Stomach (tissue), 4 donors: ENCODE results near the gene PTPRG.

Source experiments
- POLR2A ChIP-seq, 4 donors: fragments of 450-650 bp; IDR thresholded peaks; one replicate each; pipeline ENCODE4 v1.6.1; 2016; ENCODE audit warnings: antibody characterized with exemption in 4 of 4, control low read depth in 2 of 4, mild to moderate bottlenecking in 1 of 4, moderate library complexity in 1 of 4
- POLR2AphosphoS5 ChIP-seq, 3 donors: sonication (generic); formaldehyde crosslinking; IDR thresholded peaks; one replicate each; pipeline ENCODE4 v1.6.1; 2016; ENCODE audit warnings: antibody characterized with exemption in 3 of 3
- TF ChIP-seq, protein P1 (sequence below), 7 experiments: fragments of 450-650 bp in 4 of 7; fragments of 200-600 bp in 3 of 7; sonication (generic) in 3 of 7; IDR thresholded peaks; one replicate each; pipeline ENCODE4 v1.5.1; 2016 to 2019; ENCODE audit warnings: antibody characterized with exemption in 7 of 7, control low read depth in 2 of 7, mild to moderate bottlenecking in 1 of 7

DNA sequence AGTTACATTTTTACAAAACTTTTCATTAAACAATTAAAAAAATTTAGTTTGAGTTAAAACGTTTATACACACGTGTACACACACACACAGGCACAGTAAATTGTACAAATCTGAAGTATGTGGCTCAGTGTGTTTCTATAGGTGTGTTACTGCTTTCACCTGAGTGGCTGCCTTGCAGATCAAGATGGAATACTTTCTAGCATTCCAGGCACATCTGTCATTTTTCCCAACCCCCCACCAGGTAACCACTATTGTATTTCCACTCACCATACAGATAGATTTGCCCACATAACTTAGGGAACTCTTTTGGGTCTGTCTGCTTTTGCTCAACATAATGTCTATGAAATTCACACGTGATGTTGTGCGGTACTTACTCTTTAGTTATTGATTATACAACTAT is 141.1 kb downstream of the PTPRG start:
- no peak for TF ChIP-seq POLR2A (IDR thresholded peaks at IDR 0.05)
- TF ChIP-seq, protein P1, sequence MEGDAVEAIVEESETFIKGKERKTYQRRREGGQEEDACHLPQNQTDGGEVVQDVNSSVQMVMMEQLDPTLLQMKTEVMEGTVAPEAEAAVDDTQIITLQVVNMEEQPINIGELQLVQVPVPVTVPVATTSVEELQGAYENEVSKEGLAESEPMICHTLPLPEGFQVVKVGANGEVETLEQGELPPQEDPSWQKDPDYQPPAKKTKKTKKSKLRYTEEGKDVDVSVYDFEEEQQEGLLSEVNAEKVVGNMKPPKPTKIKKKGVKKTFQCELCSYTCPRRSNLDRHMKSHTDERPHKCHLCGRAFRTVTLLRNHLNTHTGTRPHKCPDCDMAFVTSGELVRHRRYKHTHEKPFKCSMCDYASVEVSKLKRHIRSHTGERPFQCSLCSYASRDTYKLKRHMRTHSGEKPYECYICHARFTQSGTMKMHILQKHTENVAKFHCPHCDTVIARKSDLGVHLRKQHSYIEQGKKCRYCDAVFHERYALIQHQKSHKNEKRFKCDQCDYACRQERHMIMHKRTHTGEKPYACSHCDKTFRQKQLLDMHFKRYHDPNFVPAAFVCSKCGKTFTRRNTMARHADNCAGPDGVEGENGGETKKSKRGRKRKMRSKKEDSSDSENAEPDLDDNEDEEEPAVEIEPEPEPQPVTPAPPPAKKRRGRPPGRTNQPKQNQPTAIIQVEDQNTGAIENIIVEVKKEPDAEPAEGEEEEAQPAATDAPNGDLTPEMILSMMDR (IDR thresholded peaks at IDR 0.05): no peak
- no peak for TF ChIP-seq POLR2AphosphoS5 (IDR thresholded peaks at IDR 0.05)
